GM10266 (cell line): Measurements from ENCODE around the gene DOCK4.

ENCODE experiments used
- DNase-seq: peaks from one replicate; pipeline ENCODE4 v3.0.0; 2012; ENCODE audit errors: extremely low spot score
- CTCF ChIP-seq: IDR thresholded peaks from 2 replicates; pipeline ENCODE4 v1.5.1; 2012; ENCODE audit warnings: mild to moderate bottlenecking, low read depth; ENCODE audit not compliant: control insufficient read depth, insufficient read depth; ENCODE audit errors: missing control alignments

Gene DOCK4

GRCh38 chr7:112012242-112012641, 194.0 kb downstream of the DOCK4 start:
- DNase-seq = no peak
- TF ChIP-seq CTCF = no peak

DNA sequence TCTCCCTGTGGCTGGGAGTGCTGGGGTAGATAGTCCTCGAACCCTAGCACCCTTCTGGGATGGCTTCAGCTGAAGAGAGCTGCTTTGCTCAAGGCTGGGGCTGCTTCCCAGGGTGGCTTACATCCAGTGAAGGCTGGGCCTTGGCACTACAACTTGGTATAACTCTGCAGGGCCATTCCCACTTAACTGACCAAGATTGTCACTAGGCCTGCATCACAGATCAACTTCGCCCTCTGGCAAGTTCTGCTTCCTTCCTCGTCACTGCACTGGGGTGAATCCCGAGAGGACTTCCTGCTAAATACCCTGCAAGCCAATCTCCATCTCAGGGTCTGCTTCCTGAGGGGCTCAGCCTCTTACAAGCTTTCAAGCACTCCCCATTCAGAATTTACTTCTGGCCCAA, 195.2 kb downstream of the DOCK4 start:
- no peak for DNase-seq

DNA sequence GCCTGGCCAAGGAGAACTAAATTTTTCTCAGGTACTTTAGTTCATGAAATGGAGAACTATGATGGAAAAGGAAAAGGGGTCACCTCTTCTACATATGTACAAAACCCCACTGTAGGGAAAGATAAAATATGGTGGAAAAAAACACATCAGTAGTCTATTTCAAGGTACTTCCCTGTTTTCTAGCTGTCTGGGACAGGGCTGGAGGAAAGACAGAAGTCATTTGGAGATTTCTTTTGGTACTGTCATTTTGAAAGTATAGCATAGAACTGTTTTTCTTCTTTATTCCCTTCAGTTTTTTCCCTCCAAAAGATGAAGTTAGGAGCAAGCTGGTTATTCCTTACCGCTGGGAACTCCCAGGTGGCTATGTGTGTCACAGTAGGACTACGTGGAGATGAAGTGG, 196.1 kb downstream of the DOCK4 start:
- DNase-seq = no peak
- no peak for TF ChIP-seq CTCF

More for the DNA sequence above, 195.2 kb downstream of the DOCK4 start:
- no peak for TF ChIP-seq CTCF

DNA sequence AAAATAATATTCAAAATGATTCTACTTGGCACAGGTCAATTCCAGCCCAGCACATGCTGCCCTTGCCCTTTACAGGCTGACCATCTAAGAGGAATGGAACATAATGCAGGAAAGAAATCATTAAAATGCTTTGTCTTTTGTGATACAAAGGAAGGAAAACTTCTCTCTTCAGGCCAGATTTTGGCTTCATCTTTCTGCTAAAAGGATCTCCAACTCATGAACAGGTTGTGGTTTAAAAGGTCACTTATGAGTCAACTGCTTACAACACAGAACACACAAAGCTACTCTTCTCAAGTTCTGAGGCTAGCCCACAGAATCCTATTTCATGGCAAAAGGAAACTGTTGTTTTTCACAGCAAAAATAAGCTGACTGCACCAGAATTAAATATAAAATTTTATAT, 197.1 kb downstream of the DOCK4 start:
- TF ChIP-seq CTCF = no peak
- DNase-seq = no peak

GRCh38 chr7:112007185-112007584, 199.0 kb downstream of the DOCK4 start:
- no peak for TF ChIP-seq CTCF
- DNase-seq = no peak

- no peak for TF ChIP-seq CTCF
- no peak for DNase-seq
Observed at GRCh38 chr7:112006071-112006470, 200.1 kb downstream of the DOCK4 start.

- TF ChIP-seq CTCF = no peak
- no peak for DNase-seq
Observed at GRCh38 chr7:112005205-112005775, 200.9 kb downstream of the DOCK4 start.
